K562 (cell line): ENCODE measurements around the gene WDR91. TPM values are rescaled to one million over a fixed set of nuclear protein-coding genes. Genes with fewer than 3 reads are reported as not detected.

ENCODE experiments used
- ATAC-seq: fragments of 200-7000 bp; cut with Tn5 transposase; 3 replicates; pipeline ENCODE4 v1.9.1; 2020; ENCODE audit warnings: moderate library complexity
- BruUV-seq: library from RNA; stranded (reverse); fragments of 400-500 nt; replicated peaks from 2 replicates; lab custom pipeline; 2021; lab: Mats Ljungman, UMichigan
- CTCF ChIA-PET: fragments of 300-600 bp; formaldehyde crosslinking; extraction: SDS; loops from one replicate; lab custom pipeline; 2021; ENCODE audit warnings: low intra/inter-chr PET ratio; lab: Yijun Ruan, JAX
- POLR2A ChIA-PET: fragments of 300-600, 350-650 bp; sonication (Branson Sonifier 250); formaldehyde crosslinking; extraction: SDS; loops from one replicate; lab custom pipeline; 2021; ENCODE audit warnings: antibody characterized with exemption, inconsistent platforms; lab: Yijun Ruan, JAX
- DNase-seq, 4 experiments: peaks; one replicate each; pipeline versions ENCODE4 v3.0.0 to v3.0.0-alpha.2; 2011 to 2018; ENCODE audit warnings: low spot score in 3 of 4, mixed read lengths in 3 of 4; ENCODE audit errors: extremely low read depth in 1 of 4
- FAIRE-seq: peaks from 2 replicates; lab custom pipeline; 2011; peaks lifted over from hg19 to GRCh38; lab: Jason Lieb, UNC
- H2AFZ ChIP-seq: 2 replicates; pipeline ENCODE4 v1.6.0; 2011; ENCODE audit warnings: low read depth, low read length, control low read depth, inconsistent platforms
- H3K27ac ChIP-seq: fragments of 200-600 bp; 3 replicates; pipeline ENCODE4 v1.8.0; 2011; ENCODE audit warnings: low read depth, mild to moderate bottlenecking, control low read depth, inconsistent platforms, low read length, moderate library complexity, mixed read lengths; ENCODE audit errors: extremely low read depth
- H3K27me3 ChIP-seq, 2 experiments: fragments of 300-600 bp in 1 of 2; 2 replicates in 1 of 2; 3 replicates in 1 of 2; pipeline versions ENCODE4 v1.6.0 to v1.8.0; 2011; ENCODE audit warnings: inconsistent platforms in 2 of 2, low read length in 2 of 2, mild to moderate bottlenecking in 1 of 2, mixed read lengths in 1 of 2, moderate library complexity in 1 of 2; ENCODE audit not compliant: control insufficient read depth in 2 of 2, insufficient read depth in 2 of 2
- H3K36me3 ChIP-seq: fragments of 300-600 bp; 3 replicates; pipeline ENCODE4 v1.8.0; 2011; ENCODE audit warnings: mild to moderate bottlenecking, low read length, inconsistent platforms; ENCODE audit not compliant: control insufficient read depth, insufficient read depth
- H3K4me1 ChIP-seq, 2 experiments: fragments of 200-600 bp in 1 of 2; replicated peaks in 1 of 2; 2 replicates in 1 of 2; 3 replicates in 1 of 2; pipeline versions ENCODE4 v1.5.1 to v1.8.0; 2011; ENCODE audit warnings: inconsistent platforms in 2 of 2, low read length in 2 of 2, mild to moderate bottlenecking in 1 of 2, mixed read lengths in 1 of 2, moderate library complexity in 1 of 2; ENCODE audit not compliant: control insufficient read depth in 2 of 2, insufficient read depth in 2 of 2
- H3K4me2 ChIP-seq: 2 replicates; pipeline ENCODE4 v1.6.1; 2011; ENCODE audit warnings: low read length, control low read depth, inconsistent platforms, mixed read lengths; ENCODE audit not compliant: insufficient read depth
- H3K4me3 ChIP-seq: fragments of 200-600 bp; sonication (generic), shearing (Covaris generic); 2 replicates; pipeline ENCODE4 v1.5.1; 2016; ENCODE audit warnings: control low read depth, inconsistent platforms
- H3K79me2 ChIP-seq: fragments of 200-600 bp; 3 replicates; pipeline ENCODE4 v1.8.0; 2011; ENCODE audit warnings: low read length, inconsistent platforms; ENCODE audit not compliant: control insufficient read depth, insufficient read depth
- H3K9ac ChIP-seq, 2 experiments: 2 replicates each; pipeline versions ENCODE4 v1.6.0 to v1.6.1; 2011; ENCODE audit warnings: low read depth in 2 of 2, low read length in 2 of 2, control low read depth in 1 of 2, inconsistent platforms in 1 of 2, mild to moderate bottlenecking in 1 of 2, mixed read lengths in 1 of 2; ENCODE audit not compliant: insufficient read depth in 1 of 2
- H3K9me1 ChIP-seq: one replicate; pipeline ENCODE4 v1.6.0; 2011; ENCODE audit warnings: inconsistent platforms, mild to moderate bottlenecking, low read length, moderate library complexity; ENCODE audit not compliant: control insufficient read depth, insufficient read depth
- H3K9me3 ChIP-seq: replicated peaks from 2 replicates; pipeline ENCODE4 v1.5.1; 2011; ENCODE audit warnings: low read depth, low read length, inconsistent platforms; ENCODE audit not compliant: control insufficient read depth, insufficient read depth
- H4K20me1 ChIP-seq: replicated peaks from 2 replicates; pipeline ENCODE4 v1.6.1; 2011; ENCODE audit warnings: low read length, inconsistent platforms, mixed read lengths; ENCODE audit not compliant: control insufficient read depth, insufficient read depth
- CBX3 ChIP-seq, 2 experiments: IDR thresholded peaks; 1 replicate in 1 of 2; 2 replicates in 1 of 2; pipeline ENCODE4 v1.6.1; 2012; ENCODE audit warnings: inconsistent platforms in 2 of 2, low read length in 2 of 2, borderline replicate concordance in 1 of 2, control low read depth in 1 of 2
- ELK1 ChIP-seq: sonication (generic); formaldehyde crosslinking; IDR thresholded peaks from 2 replicates; pipeline ENCODE4 v1.8.1; 2022; ENCODE audit warnings: missing genetic modification reagents
- PRDM10 ChIP-seq: fragments of 450-650 bp; IDR thresholded peaks from 2 replicates; pipeline ENCODE4 v1.6.1; 2018; ENCODE audit not compliant: partially characterized antibody
- PURB ChIP-seq: sonication (generic); formaldehyde crosslinking; IDR thresholded peaks from 2 replicates; pipeline ENCODE4 v1.9.0; 2021; ENCODE audit warnings: low read depth, mild to moderate bottlenecking, missing genetic modification reagents
- SRSF9 ChIP-seq: fragments of 200-400 bp; formaldehyde crosslinking; IDR thresholded peaks from 2 replicates; pipeline ENCODE4 v1.6.1; 2017; ENCODE audit warnings: low read depth, low read length, borderline replicate concordance
- TAF15 ChIP-seq: fragments of 200-400 bp; formaldehyde crosslinking; IDR thresholded peaks from 2 replicates; pipeline ENCODE4 v1.6.1; 2017; ENCODE audit warnings: mild to moderate bottlenecking, low read depth, low read length, moderate library complexity
- TEAD2 ChIP-seq: fragments of 450-650 bp; IDR thresholded peaks from 2 replicates; pipeline ENCODE4 v1.6.1; 2016; ENCODE audit warnings: missing genetic modification characterization, control low read depth, missing compliant biosample characterization
- ZNF239 ChIP-seq: fragments of 250-450 bp; sonication (Bioruptor Pico); IDR thresholded peaks from 2 replicates; pipeline ENCODE4 v1.4.0; 2020; ENCODE audit warnings: mild to moderate bottlenecking
- ZNF408 ChIP-seq: fragments of 250-450 bp; sonication (Bioruptor Pico); IDR thresholded peaks from 2 replicates; pipeline ENCODE4 v1.4.0; 2020; ENCODE audit warnings: low read depth, mild to moderate bottlenecking, moderate library complexity
- ZSCAN32 ChIP-seq: fragments of 450-650 bp; formaldehyde crosslinking; IDR thresholded peaks from 2 replicates; pipeline ENCODE4 v1.4.0; 2020; ENCODE audit warnings: mild to moderate bottlenecking, moderate library complexity
- WGBS: fragments of 100-300 bp; shearing (Covaris generic); methylation state at CpG from one replicate; pipeline ENCODE4 v1.1.6; 2016; ENCODE audit warnings: low coverage, mixed read lengths; ENCODE audit not compliant: insufficient coverage; ENCODE audit errors: missing lambda C conversion rate; 5-methylcytosine and 5-hydroxymethylcytosine counted together
- in situ Hi-C: fragments of 300-500 bp; cut with MboI; formaldehyde crosslinking; loops from 4 replicates; pipeline ENCODE4 v1.15.0; 2018; ENCODE audit warnings: inconsistent platforms, mixed read lengths
- intact Hi-C: fragments of 100-400 bp; cut with micrococcal nuclease; formaldehyde crosslinking; loops from 2 replicates; pipeline ENCODE4 v1.14.2; 2022
- polyA plus RNA-seq, 8 experiments: library from polyadenylated mRNA; depleted of rRNA in 4 of 8; stranded (reverse) in 5 of 8; unstranded in 3 of 8; fragments of >200 nt; fragmentation: Nextera tagmentation in 2 of 8; fragmentation: Illumina TruSeq in 1 of 8; extraction: Ambion mirVana in 2 of 8; extraction: Trizol in 1 of 8; gene quantifications; 2 replicates each; pipeline versions ENCODE4 v1.2.1 to v1.2.3, GENCODE V29; 2011 to 2014; ENCODE audit warnings: inconsistent platforms in 1 of 8, missing spikeins in 1 of 8
- total RNA-seq, 7 experiments: library from RNA; depleted of rRNA in 6 of 7; stranded (reverse); fragments of >200 nt in 6 of 7; fragmentation: Illumina TruSeq in 2 of 7; extraction: Trizol in 2 of 7; gene quantifications; 2 replicates each; pipeline versions ENCODE4 v1.2.1 to v1.2.3, GENCODE V29; 2011 to 2021; ENCODE audit warnings: low replicate concordance in 1 of 7
- TF ChIP-seq, protein P1 (sequence below): IDR thresholded peaks from 2 replicates; pipeline ENCODE4 v1.6.1; 2011; ENCODE audit warnings: borderline replicate concordance, low read depth, mild to moderate bottlenecking, moderate library complexity, low read length; ENCODE audit not compliant: insufficient read depth, poor library complexity, severe bottlenecking
- TF ChIP-seq, protein P2 (sequence below): fragments of 450-650 bp; IDR thresholded peaks from 2 replicates; pipeline ENCODE4 v1.7.0; 2016; ENCODE audit warnings: borderline replicate concordance

Gene WDR91
- total and polyA plus RNA-seq, 9 of the 15 experiments (the other 6 are each of a cell fraction or from before 2014, with no cell fraction given) = 1.9 to 18.2 (median 9.8) TPM

- Histone ChIP-seq H3K27me3 (no peaks in the 10 kb centered on the region), H3K4me3 (no peak overlapping the region), H3K36me3 (peaks cover 22% of the 10 kb centered on the region; the same call in 2 of the 3 replicates), H3K4me1 (no peaks in the 10 kb centered on the region), H4K20me1 (no peaks in the 10 kb centered on the region), H3K9me1 (peaks cover 3% of the 10 kb centered on the region), H3K79me2 (no peaks in the 10 kb centered on the region), H3K4me2 (no peak overlapping the region), H3K27ac (no peak overlapping the region), H3K9ac (peak overlapping the region in 1 of 2 experiments; percentile 38; a peak in 1 of 4 replicates), H3K9me3 (no peaks in the 10 kb centered on the region), H2AFZ (no peak overlapping the region)
- in situ Hi-C loops (no loop called here), intact Hi-C loops (no loop called here)
- FAIRE-seq (no peak), DNase-seq (no peak), ATAC-seq (no peak)
- CTCF ChIA-PET = no interaction called here
- 69% methylated on average over 14 of the region's 14 CpGs for WGBS
- no TSS peak for BruUV-seq
- POLR2A ChIA-PET = interaction anchor here (1.0 to 3.0 kb wide), 2 partner anchors 10 to 22 kb away, joined by 3 to 20 read pairs; no protein-coding TSS in a partner anchor
- no peak for TF ChIP-seq TAF15
- TF ChIP-seq CBX3 (IDR thresholded peaks at IDR 0.05; ENCODE audit: borderline replicate concordance in 1 of 2, low read length in 2 of 2) = no peak
- TF ChIP-seq PRDM10 = no peak
- TF ChIP-seq ZSCAN32 (CRISPR knock-in tag) = no peak
- TF ChIP-seq ZNF408 (CRISPR knock-in tag) = no peak
- no peak for TF ChIP-seq PURB (CRISPR knock-in tag)
- TF ChIP-seq, protein P1, sequence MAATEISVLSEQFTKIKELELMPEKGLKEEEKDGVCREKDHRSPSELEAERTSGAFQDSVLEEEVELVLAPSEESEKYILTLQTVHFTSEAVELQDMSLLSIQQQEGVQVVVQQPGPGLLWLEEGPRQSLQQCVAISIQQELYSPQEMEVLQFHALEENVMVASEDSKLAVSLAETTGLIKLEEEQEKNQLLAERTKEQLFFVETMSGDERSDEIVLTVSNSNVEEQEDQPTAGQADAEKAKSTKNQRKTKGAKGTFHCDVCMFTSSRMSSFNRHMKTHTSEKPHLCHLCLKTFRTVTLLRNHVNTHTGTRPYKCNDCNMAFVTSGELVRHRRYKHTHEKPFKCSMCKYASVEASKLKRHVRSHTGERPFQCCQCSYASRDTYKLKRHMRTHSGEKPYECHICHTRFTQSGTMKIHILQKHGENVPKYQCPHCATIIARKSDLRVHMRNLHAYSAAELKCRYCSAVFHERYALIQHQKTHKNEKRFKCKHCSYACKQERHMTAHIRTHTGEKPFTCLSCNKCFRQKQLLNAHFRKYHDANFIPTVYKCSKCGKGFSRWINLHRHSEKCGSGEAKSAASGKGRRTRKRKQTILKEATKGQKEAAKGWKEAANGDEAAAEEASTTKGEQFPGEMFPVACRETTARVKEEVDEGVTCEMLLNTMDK = no peak
- TF ChIP-seq ZNF239 (CRISPR knock-in tag) = no peak
- TF ChIP-seq, protein P2, sequence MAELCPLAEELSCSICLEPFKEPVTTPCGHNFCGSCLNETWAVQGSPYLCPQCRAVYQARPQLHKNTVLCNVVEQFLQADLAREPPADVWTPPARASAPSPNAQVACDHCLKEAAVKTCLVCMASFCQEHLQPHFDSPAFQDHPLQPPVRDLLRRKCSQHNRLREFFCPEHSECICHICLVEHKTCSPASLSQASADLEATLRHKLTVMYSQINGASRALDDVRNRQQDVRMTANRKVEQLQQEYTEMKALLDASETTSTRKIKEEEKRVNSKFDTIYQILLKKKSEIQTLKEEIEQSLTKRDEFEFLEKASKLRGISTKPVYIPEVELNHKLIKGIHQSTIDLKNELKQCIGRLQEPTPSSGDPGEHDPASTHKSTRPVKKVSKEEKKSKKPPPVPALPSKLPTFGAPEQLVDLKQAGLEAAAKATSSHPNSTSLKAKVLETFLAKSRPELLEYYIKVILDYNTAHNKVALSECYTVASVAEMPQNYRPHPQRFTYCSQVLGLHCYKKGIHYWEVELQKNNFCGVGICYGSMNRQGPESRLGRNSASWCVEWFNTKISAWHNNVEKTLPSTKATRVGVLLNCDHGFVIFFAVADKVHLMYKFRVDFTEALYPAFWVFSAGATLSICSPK = no peak
- TF ChIP-seq TEAD2 = no peak
- TF ChIP-seq ELK1 (CRISPR knock-in tag) = no peak
- TF ChIP-seq SRSF9 = no peak
These were observed 15.2 kb downstream of the WDR91 start for GRCh38 chr7:135195968-135196629.
